ENCODE results near the gene ACIN1. TPM values are rescaled to one million over a fixed set of nuclear protein-coding genes. Genes with fewer than 3 reads are reported as not detected.

Gene ACIN1
- total and polyA plus RNA-seq, 2 of the 13 experiments (the other 11 are each of a cell fraction or from before 2014, with no cell fraction given) = 165 to 183 TPM

- TF ChIP-seq ARID3A (IDR thresholded peaks at IDR 0.05; ENCODE audit: low read depth, low read length) (peak; percentile 58; the same call in 1 of the 2 replicates), SIX4 (CRISPR knock-in tag; IDR thresholded peaks at IDR 0.05) (no peak; the same call in 1 of the 2 replicates), REXO4 (CRISPR knock-in tag; IDR thresholded peaks at IDR 0.05; ENCODE audit: borderline replicate concordance) (no peak), ZNF672 (CRISPR knock-in tag; IDR thresholded peaks at IDR 0.05) (no peak), ZNF747 (CRISPR knock-in tag; IDR thresholded peaks at IDR 0.05; ENCODE audit: borderline replicate concordance) (no peak), FLYWCH1 (CRISPR knock-in tag; IDR thresholded peaks at IDR 0.05) (no peak), SRSF4 (IDR thresholded peaks at IDR 0.05; ENCODE audit: low read depth, low read length, poor library complexity, severe bottlenecking) (no peak), SUZ12 (IDR thresholded peaks at IDR 0.05; ENCODE audit: low read depth, low read length) (0 out of 2 replicates have a peak, but pooled peaks have one; percentile 22), BRF2 (CRISPR knock-in tag; IDR thresholded peaks at IDR 0.05) (no peak), GATAD2A (CRISPR knock-in tag; IDR thresholded peaks at IDR 0.05) (peak; percentile 90), ZMAT3 (CRISPR knock-in tag; conservative IDR thresholded peaks at IDR 0.05) (no peak), ZNF354B (CRISPR knock-in tag; IDR thresholded peaks at IDR 0.05) (no peak; the same call in 1 of the 2 replicates), RXRB (CRISPR knock-in tag; IDR thresholded peaks at IDR 0.05; ENCODE audit: borderline replicate concordance) (peak; percentile 74), KDM5B (CRISPR knock-in tag; IDR thresholded peaks at IDR 0.05; ENCODE audit: borderline replicate concordance) (no peak), MYNN (CRISPR knock-in tag; IDR thresholded peaks at IDR 0.05; ENCODE audit: low read depth) (peak; percentile 73; the same call in 1 of the 2 replicates), ATM (IDR thresholded peaks at IDR 0.05; ENCODE audit: borderline replicate concordance) (no peak), NCOA5 (CRISPR knock-in tag; IDR thresholded peaks at IDR 0.05) (no peak), ATRX (CRISPR knock-in tag; IDR thresholded peaks at IDR 0.05; ENCODE audit: borderline replicate concordance) (no peak), SNAI1 (CRISPR knock-in tag; IDR thresholded peaks at IDR 0.05; ENCODE audit: borderline replicate concordance) (no peak), PAX8 (CRISPR knock-in tag; IDR thresholded peaks at IDR 0.05; ENCODE audit: borderline replicate concordance) (no peak), E2F2 (CRISPR knock-in tag; IDR thresholded peaks at IDR 0.05; ENCODE audit: borderline replicate concordance) (no peak), ZNF12 (CRISPR knock-in tag; IDR thresholded peaks at IDR 0.05) (no peak), TBX3 (IDR thresholded peaks at IDR 0.05; ENCODE audit: borderline replicate concordance) (no peak), FIP1L1 (IDR thresholded peaks at IDR 0.05; ENCODE audit: borderline replicate concordance, insufficient read depth, low read depth, low read length) (no peak), NCOA1 (CRISPR knock-in tag; IDR thresholded peaks at IDR 0.05) (no peak), MZF1 (CRISPR knock-in tag; IDR thresholded peaks at IDR 0.05; ENCODE audit: borderline replicate concordance) (no peak), GZF1 (CRISPR knock-in tag; IDR thresholded peaks at IDR 0.05) (no peak)
Measured at GRCh38 chr14:23068789-23069412, 26.0 kb downstream of the ACIN1 start (continued).

All from HepG2 (cell line).